GM21381 (cell line): ENCODE measurements around the gene MTMR11.
"Not testable (repeated sequence)": the region's sequence is repeated elsewhere in the genome, so short reads cannot be mapped to it uniquely, and the experiment has no call there.

Experiments used
- ATAC-seq: cut with Tn5 transposase; IDR thresholded peaks from one replicate; pipeline ENCODE4 v1.9.1; 2021; ENCODE audit warnings: mild to moderate bottlenecking, moderate library complexity; ENCODE audit not compliant: unreplicated experiment

Gene MTMR11

DNA sequence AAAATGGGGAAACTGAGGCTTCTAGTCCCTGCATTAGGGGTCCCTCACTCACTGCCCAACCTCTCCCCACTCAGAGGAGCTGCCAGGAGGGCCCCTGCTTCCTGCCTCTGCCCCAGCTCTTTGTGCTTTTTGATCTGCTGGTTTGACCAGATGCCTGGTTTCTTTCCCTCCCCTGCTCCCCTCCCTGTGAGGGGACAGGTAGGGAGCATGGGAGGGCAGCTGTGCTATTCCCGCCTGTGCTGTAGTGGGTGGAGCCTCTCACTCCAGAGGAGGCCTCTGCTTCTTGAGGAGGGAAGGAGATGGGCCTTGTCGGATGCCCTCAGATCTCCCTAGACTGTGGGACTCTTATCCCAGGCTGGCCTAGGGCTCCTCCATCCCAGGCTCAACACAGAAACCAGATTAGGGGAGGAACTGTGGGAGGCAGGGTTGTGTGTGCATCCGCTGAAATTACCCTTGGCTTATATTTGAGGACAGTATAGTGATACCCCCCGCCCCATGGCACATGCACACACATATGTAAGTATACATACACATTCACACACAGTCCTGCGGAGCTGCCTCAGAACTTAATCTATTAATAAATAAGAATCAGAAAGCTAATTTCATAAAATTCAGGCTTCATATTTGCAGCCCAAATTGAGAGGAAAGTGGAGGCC lies 32.7 kb downstream of the MTMR11 start:
- no peak for ATAC-seq

DNA sequence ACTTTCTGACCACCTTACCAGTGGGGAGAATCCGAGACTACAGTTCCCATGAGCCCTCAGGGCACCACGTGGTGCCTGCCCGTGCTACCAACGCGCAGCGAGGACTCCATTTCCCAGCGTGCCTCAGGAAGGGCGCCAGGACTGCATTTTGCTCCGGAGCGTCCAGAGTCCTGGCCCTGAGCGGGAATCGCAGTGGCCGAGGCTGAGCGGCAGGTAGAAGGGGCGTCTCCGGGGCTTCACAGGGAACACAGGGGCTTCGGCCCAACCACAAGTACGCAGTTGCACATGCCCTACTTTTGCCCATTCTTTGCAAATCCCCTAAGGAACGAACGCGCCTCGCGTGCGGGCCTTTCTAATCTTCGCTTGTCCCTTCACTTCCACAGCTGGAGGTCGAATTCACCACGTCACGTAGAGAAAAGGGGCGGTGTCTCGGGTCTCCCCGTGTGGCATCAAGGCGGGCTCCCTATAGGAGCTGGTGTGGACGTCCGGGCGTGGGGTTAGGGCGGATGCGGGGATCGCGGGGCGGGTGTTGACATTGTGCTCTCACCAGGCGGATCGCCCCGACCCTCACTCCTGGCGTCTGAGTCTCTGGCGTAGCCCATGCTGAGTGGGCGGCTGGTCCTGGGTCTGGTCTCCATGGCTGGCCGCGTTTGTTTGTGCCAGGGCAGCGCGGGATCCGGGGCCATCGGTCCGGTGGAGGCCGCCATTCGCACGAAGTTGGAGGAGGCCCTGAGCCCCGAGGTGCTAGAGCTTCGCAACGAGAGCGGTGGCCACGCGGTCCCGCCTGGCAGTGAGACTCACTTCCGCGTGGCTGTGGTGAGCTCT lies 37.0 kb downstream of the MTMR11 start, which contains the start of gene BOLA1:
Gene BOLA1 (plus strand): TSS at position 109 of the 825 bp plus-strand sequence. CDS start 492 bp downstream, at position 601.
- ATAC-seq, result peak; percentile 94

DNA sequence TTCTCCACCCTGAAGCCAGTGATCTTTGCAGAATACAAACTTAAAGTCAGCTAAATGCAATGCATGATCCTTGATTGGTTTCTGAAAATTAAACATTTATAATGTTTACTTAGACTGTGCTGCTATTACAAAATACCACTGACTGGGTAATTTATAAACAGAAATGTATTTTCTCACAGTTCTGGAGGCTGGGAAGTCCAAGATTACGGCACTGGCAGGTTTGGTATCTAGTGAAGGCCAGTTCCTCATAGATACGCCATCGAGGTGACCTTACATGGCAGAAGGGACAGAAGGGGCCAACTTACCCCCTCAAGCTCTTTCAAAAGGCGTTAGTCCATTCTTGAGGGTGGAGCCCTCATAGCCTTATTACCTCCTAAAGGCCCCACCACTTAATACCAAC lies 40.1 kb downstream of the MTMR11 start:
- ATAC-seq, result no peak

- ATAC-seq, result no peak
Measured at GRCh38 chr1:149888999-149889289, 47.7 kb downstream of the MTMR11 start.

DNA sequence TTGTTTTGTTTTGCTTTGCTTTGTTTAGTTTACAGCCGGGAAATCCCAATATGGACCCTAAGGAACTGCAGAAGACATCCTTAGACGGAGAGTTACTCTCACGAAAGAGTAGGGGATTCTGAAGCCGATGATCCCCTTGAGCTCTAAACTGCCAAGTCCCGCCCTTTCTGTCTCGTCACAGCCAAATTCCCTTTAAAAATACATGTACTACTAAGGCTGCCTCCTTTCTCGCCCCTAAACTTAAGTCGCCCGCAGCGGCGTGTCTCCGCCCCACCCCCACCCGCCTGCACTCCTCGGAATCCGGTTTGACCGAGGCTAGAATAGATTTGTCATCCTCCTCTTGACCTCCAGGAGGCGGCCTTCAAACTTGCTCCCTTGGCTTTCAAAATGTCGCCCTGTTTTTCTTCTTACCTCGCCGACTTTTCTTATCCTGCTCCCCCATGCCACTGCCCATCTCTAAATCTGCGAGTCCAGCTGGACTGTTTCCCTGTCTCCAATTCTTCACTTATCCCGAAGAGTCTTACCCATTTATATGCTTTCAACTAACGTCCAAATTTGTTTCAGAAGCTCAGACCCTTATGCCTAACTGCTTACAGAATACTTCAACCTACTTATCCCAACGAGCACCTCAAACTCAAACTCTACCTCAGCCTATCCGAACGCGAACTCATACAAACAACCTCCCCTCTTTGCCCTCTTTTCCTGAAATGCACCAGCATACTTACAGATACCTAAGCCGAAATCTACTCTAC lies 48.3 kb downstream of the MTMR11 start:
- peak; percentile 23 for ATAC-seq

GRCh38 chr1:149887456-149888246 lies 49.0 kb downstream of the MTMR11 start:
- ATAC-seq, result peak; percentile 45

DNA sequence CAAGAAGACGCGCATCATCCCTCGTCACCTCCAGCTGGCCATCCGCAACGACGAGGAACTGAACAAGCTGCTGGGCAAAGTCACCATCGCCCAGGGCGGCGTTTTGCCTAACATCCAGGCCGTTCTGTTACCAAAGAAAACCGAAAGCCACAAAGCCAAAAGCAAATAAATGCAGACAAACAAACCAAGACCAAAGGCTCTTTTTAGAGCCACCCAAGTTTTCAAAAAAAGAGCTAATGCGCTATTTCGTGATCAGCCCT lies 49.6 kb downstream of the MTMR11 start:
- ATAC-seq, result not testable (repeated sequence)

DNA sequence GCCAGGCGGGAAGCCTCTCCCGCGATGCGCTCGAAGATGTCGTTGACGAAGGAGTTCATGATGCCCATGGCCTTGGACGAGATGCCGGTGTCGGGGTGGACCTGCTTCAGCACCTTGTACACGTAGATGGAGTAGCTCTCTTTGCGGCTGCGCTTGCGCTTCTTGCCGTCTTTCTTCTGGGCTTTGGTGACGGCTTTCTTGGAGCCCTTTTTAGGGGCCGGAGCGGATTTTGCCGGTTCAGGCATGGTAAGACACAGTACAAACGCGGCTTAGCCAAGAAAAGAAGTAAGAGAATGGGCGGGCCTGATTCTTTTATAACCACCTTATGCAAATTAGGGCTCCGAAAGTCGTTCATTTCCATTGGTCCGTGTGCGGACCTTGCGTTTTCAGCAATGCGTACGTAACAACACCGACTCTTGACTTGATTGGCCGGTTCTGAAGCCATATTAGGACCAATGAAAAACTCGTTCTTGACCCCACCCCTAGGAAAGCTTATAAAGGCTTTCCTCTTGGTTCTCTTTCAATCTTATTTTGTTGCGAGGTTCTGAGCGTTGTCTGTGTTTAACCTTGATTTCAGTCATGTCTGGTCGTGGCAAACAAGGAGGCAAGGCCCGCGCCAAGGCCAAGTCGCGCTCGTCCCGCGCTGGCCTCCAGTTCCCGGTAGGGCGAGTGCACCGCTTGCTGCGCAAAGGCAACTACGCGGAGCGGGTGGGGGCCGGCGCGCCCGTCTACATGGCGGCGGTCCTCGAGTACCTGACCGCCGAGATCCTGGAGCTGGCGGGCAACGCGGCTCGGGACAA lies 50.1 kb downstream of the MTMR11 start:
- ATAC-seq, result peak; percentile 54

DNA sequence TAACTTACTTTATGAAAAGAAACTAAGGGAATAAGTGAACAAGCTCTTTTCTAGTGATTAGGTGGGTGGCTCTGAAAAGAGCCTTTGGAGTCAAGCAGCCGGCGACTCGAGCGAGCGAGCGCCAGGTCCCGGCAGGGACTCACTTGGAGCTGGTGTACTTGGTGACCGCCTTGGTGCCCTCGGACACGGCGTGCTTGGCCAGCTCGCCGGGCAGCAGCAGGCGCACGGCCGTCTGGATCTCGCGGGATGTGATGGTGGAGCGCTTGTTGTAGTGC lies 50.6 kb downstream of the MTMR11 start:
- ATAC-seq, result not testable (repeated sequence)

- ATAC-seq, result no peak
Measured at GRCh38 chr1:149885339-149886120, 51.1 kb downstream of the MTMR11 start.

GRCh38 chr1:149884433-149885338 lies 52.0 kb downstream of the MTMR11 start:
- no peak for ATAC-seq

GRCh38 chr1:149883598-149884247 lies 53.0 kb downstream of the MTMR11 start:
- ATAC-seq, result no peak

- ATAC-seq, result no peak
Measured at GRCh38 chr1:149881876-149882275, 54.8 kb downstream of the MTMR11 start.

DNA sequence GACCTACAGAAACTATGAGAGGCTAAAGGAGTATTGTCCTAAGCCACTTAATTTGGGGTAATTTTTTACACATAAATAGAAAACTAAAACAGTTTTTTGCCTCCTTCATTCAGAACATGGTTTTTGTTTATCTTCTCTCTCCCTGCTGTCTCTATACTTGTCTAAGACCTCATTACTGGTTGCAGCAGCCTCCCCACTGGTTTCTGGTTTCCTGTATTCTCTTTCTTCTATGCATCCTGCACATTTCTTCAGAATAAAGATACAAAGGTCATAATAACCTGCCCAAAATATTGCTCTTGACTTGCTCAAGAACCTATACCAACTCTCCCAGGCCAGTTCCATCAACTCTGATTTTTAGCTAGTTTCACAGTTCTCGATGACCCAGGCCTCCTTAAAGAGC lies 57.1 kb downstream of the MTMR11 start:
- no peak for ATAC-seq
